NCI-H128 (cell line): ENCODE measurements around the gene EFCAB6.

Experiments used
- DNase-seq: peaks from one replicate; lab custom pipeline; 2025; ENCODE audit not compliant: unreplicated experiment; lab: John Stamatoyannopoulos, UW

EFCAB6 gene

DNA sequence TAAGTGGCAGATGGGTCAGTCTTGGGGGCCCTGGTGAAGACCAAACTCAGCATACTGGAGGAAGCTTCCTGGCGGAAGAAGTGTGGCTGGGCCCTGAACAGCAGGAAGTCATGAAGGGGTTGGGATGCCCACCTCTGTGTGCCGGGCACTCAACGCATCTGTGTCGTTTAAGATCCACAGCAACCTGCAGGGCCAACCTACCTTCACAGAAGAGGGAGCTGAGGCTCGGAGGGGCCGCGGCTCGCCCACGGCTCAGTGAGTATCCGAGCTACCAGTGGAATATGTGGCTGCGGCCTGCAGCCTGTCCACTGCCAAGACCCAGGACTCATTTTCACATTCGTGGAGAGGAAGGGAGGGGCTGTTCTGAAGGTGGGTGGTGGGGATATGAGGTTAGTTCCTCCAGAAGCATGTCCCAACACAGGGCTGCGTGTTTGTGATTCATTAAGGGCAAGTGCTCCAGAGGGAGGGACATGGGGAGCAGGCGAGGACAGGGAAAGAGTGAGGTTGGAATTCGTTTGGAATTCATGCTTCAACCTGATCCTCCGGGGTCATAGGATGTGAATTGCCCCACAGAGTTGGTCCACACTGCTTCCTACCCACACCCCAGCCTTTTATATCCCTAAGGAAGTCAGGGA, 300.7 kb downstream of the EFCAB6 start:
- no peak for DNase-seq

DNA sequence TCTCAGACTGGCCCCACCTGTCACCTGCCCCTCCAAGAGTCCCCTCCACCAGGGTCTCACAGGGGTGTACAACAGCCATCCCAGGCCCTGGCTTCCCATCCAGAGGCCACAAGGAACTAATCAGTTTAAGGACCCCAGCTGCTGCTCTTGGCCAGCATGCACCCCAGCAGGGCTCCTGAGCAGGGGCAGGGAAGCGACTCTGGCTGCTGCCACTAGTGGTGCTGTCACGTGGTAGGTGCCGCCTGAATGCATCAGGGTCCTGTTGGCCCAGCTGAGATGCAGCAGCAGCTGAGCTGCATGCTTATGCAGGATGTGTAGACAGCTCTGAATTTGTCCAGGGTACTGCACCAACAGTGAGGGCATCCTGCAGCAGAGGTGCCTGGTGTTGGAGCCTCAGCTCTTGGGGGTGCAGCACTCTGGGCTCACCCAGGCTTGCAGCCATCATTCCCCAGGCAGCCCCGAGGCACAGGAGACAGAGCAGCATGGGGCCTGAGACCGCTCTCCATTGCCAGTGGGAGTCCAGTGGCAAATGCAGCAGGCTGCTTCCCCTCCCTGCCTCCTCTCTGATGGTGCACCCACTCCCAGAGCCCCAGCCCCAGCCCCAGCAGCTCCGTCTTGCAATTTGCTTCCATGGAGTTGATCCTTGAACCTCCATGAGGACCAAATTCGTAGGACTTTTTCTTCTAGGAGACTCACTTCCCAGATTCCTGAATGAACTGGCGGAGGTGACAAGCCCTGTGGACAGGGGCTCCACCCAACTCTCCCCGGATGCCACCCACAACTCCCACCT, 301.6 kb downstream of the EFCAB6 start:
- DNase-seq, result no peak

DNA sequence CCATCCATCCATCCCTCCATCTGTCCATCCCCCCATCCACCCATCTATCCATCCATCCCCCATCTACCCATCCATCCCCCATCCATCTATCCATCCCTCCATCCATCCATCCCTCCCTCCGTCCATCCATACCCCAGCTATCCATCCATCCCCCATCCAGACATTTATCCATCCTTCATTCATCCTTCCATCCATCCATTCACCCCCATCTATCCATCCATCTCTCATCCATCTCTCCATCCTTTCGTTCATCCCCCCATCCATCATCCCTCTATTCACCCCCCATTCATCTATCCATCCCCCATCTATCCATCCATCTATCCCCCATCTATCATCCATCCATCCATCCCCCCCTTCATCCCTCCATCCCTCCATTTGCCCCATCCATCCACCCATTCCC, 302.8 kb downstream of the EFCAB6 start:
- DNase-seq, result no peak

DNA sequence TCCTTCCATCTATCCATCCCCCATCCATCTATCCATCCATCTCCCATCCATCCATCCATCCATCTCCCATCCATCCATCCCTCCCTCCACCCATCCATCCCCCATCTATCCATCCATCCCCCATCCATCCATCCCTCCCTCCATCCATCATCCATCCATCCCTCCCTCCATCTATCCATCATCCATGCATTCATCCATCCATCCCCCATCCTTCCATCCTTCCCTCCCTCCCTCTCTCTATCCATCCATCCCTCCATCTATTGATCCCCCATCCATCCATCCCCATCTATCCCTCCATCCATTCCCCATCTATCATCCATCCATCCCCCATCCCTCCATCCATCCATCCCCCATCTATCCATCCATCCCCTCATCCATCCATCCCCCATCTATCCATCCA, 303.6 kb downstream of the EFCAB6 start:
- DNase-seq, result no peak

DNA sequence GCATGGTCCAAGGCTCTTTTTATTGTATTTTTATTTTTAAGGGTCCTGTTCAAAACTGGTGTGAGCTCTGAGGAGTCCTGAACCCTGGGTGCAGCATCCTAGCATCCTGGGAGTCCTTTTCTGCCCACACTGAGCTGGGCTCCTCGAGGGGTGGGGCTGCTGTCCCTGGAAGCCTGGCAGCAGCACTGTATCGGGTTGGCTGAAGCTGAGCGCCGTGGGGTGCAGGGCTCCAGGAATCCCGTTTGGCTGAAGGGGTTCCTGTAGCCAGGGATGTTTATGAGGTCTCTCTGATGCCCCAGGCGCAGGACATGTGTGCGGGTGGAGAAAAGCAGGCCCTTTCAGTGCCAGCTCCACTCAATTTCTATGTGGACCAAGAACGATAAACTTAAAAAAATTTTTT, 304.9 kb downstream of the EFCAB6 start:
- DNase-seq, result no peak

DNA sequence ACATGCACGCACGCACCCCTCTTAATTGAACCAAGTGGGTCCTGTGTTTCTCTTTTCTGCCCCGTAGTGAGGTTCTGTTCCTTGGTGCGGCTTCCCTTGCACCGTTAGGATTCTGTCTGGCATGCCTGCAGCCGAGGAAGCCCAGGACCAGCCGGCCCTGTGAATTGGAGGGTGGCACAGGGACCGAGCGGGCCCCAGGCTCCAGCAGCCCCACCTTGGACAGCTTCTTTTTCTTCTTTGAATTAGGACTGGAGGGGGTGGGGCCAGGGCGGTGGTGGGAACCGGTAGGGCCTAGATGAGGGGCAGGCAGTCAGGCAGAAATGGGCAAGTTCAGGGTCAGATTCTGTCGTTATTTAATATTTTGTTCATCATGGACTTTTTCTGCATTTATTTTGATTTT, 305.6 kb downstream of the EFCAB6 start:
- no peak for DNase-seq

DNA sequence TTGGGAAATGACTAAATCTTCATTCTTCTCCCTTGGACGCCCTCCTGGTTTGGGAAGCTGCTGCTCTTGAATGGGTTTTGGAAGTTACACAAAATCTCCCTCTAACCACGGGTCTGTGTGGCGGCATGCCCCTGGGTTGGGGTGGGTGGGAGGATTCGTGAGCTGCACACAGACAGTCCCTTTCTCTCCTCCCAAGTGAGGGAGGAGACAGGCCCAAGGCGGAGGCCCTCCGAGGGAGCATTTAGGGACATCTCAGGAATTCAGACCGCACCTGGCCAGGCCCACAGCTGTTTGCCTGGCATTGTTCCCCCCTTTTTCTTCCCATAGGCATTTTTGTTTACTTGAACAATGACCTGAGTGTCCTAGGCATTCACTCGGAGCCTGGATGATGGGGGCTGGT, 306.2 kb downstream of the EFCAB6 start:
- no peak for DNase-seq

DNA sequence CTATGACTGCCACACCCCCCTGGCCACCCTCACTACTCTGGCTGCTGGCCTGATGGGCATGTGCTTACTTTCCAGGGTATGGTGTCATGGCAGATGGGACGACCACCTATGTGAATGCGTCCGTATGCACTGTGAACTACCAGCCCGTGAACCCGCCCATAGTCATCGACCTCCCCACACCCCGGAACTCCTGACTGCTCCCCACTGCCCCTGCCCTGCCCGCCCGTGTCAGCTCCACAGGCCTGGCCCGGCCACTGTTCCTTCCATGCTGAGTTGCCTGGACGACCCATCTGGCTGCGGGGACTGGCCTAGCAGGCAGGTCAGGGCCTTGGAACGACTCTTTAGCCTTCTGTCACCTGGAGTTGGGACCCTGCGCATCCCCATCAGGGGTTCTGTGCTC, 306.7 kb downstream of the EFCAB6 start:
- DNase-seq, result no peak

DNA sequence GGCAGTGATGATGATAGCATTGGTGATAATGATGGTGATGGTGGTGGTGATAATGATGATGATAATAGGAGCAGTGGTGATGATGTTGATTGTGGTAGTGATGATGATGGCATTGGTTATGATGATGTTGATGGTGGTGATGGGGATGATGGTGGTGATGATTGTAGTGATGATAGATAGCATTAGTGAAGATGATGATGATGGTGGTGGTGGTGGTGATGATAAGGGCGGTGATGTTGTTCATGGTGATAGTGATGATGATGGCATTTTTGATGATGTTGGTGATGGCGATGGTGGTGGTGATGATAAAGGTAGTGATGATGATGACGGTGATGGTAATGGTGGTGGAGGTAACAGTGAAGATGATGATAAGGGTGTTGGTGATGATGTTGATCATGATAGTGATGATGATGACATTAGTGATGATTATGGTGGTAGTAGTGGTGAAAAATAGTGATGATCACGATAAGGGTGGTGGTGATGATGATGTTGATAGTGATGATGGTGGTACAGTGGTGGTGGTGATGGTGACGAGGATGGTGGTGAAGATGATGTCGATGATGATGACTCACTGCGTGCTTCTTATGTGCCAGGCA, 307.3 kb downstream of the EFCAB6 start:
- DNase-seq, result no peak

DNA sequence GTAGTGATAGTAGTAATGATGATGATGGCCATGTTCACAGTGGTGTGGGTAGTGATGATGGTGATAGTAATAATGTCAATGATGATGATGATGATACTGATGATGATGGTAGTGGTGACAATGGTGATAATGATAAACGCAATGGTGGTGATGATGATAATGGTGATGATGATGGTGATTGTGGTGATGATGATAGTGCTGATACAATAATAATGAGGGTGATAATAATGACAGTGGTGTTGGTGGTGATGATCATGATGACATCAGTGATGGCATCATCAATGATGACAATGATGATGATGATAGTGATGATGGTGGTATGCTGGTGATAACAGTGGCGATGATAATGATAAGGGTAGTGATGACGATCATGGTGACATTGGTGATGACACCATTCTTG, 308.0 kb downstream of the EFCAB6 start:
- no peak for DNase-seq

DNA sequence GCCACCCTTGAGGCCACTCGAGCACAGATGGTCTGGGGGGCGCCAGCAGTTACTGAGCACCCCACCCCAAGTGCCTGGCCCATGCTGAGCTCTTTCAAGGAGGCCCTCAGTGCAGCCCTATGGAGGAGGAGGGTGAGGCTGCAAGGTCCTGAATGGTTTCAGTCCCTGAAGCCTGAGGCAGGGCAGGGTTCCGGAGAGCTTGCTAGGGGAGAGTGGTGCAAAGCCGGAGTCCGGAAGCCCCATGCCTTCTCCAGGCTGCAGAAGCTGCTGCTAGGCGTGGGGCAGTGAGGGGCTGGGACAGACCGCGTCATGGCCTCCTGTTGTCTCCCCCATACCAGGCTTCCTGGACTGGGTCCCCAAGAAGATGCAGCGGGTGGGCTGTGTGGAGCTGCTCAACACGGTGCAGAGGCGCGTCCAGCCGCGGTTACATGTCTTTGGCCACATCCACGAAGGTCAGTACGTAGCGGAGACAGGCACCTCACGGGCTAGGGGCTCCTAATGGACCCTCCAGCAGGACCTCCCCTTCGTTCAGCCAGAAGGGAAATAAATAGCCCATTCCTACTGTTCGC, 309.7 kb downstream of the EFCAB6 start:
- no peak for DNase-seq

DNA sequence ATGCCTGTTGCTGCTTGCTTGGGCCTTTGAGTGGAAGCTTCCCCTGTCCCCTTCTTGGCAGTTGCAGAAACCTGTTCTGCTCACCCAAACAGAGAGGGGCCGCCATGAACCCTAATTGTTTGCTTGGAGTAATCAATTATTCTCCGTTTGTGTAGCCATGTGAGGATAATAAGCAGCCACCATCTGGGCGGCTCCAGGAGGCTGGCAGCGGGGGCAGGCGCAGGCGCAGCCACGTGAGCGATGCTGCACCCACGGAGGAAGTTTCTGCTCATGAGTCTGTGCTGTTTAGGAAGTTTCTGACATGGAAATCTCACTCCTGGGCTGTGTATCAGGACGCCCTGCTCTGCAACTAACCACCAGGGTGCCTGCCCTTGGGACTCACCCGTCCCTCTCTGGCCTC, 310.2 kb downstream of the EFCAB6 start:
- DNase-seq, result no peak

DNA sequence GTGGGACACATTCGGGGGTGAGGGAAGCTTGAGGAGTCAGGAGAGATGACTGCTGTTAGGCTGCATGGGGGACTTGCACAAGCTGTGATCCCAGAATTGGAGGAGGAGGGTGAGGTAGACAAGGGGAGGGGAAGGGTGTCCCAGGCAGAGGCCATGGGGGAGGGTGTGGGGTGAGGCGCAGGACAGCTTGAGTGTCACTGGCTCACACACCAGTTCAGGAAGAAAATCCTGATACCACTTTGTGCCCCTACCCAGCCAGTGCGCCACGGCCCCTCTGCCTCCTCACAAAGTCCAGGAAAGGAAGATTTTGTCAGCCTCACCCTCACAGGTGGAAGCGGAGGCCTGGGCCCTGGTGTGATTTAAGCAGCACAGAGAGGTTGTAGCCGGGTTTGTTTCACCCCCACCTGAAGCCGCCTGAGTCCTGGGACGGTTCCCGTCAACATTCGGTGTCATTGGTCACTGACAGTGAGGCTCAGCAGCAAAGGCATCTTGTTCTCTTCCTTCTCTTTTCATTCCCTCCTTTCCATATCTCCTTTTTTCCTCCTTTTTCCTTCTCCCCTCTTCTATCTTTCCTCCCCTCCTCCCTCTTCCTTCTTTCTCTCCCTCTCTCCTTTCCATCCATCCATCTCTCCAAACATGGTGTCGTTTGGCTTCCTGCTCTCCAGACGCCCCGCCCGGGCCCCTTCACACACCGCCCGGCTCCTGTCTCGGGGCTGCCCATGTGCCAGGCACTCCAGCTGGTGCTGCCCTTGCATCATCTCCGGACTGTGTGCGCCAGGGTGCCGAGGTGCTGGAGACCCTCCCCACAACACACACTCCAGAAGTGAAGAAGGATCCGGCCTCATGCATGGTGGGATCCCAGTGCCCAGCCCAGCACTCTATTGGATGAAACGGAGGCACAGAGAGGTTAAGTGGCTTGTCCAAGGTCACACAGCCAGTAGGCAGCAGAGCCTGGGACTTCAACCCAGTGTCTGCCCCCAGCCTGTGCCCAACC, 311.0 kb downstream of the EFCAB6 start:
- no peak for DNase-seq

DNA sequence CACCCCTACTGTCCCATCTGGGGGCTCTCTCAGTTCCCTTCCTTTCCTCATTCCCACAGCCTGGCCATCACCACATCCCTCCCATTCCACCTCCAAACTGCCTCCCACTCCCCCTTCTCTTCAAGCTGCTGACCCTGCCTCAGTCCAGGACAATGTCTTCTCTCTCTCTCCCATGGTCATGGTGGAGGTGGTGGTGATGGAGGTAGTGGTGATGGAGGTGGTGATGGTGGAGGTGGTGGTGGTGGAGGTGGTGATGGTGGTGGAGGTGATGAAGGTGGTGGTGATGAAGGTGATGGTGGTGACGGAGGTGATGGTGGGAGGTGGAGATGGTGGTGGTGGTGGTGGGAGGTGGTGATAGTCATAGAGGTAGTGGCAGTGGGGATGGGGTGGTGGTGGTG, 313.2 kb downstream of the EFCAB6 start:
- no peak for DNase-seq

DNA sequence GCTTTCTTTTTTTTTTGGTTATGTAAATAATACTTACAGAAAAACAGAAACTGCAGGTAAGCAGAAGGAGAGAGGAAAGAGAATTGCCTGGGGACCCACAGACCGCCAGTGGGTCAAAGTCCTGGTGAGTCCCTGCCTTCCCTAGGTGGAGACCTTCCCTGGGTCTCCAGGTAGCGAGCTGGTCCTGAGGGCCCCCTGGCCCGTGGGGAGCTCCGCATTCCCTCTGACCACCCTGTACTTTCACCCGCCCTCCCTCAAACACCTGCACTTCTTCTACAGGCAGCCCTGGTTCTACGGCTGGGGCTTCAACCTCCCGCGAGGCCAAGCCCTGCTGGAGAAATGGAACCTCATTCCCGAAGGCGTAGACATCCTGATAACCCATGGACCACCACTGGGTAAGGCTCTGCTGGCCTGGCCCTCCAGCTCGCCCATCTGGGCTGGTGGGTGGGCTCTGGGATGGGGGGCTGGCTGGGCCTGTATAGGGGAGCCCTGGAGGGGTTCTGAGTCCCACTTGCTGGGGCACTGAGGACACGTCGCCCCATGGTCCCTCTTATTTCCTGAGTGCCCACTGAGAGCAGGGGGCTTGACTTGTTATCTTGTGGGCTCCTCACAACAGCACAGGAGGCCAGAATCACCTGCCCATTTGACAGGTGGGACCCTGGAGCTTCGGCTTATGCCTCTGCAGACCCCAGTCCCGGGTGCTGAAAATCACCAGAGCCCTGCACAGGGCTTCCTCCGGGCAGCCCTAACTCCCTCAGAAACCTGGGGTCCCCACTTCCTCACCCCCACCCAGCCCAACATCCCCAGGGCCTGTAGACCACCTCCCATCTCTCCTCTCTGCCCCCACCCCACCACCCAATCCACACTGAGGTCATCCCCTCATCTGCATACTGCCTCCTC, 313.9 kb downstream of the EFCAB6 start:
- DNase-seq, result no peak

DNA sequence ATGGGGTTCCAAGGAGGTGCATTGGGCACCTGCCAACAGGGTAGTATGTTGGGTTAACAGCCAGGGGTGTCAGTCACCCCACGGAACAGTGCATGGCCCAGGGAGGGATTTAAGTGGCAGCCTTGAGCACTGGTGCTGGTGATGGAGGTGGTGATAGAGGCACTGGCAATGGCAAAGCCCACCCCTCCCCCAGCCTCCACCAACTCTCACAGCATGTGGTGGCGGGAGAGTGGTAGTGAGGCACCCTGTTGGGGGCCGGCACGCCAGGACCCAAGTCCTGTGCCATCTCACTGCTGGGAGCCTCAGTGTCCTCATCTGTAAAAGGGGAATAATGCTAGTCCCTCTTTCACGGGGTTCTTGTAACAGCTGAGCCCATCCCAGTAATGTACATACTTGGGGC, 318.8 kb downstream of the EFCAB6 start:
- DNase-seq, result no peak

DNA sequence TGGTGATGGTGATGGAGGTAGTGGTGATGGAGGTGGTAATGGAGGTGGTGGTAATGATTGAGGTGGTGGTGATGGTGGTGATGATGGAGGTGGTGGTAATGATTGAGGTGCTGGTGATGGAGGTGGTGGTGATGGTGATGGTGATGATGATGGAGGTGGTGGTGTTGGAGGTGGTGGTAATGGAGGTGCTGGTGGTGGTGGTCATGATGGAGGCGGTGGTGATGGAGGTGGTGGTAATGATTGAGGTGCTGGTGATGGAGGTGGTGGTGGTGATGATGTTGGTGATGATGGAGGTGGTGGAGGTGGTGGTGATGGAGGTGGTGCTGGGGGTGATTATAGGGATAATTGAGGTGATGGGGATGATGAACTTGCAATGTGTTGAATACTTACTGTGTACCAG, 320.4 kb downstream of the EFCAB6 start:
- no peak for DNase-seq

DNA sequence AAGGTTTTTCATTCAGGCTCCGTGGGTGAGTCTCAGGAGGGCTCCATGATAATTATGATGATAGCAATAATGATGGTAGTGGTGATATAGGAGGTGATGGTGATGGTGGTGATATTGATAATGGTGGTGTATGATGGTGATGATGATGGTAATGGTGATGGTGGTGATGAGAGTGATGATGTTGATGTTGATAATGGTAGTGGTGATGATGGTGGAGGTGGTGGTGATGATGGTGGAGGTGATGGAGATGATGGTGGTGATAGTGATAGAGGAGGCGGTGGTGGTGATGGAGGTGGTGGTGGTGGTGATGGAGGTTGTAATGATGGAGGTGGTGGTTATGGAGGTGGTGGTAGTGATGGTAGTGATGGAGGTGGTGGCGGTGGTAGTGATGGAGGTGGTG, 320.9 kb downstream of the EFCAB6 start:
- DNase-seq, result no peak

DNA sequence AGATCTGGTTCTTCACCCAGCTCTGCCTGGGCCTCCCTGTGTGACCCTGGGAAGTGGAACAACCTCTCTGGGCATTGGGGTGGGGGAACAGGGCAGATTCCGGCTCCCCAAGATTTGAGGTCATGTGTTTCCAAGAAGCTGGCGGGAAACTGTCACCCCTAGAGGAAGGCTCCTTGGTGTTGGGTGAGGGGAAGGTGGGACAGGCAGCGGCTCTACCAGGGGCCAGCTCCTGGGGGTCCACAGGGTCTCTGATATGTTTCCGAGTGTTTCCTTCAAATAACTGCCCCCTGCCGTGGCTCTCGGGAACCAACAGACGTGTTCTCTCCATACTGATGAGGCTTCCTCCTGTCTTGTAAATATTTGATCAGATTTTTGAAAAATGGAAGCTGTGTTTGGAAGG, 321.8 kb downstream of the EFCAB6 start:
- DNase-seq, result no peak

DNA sequence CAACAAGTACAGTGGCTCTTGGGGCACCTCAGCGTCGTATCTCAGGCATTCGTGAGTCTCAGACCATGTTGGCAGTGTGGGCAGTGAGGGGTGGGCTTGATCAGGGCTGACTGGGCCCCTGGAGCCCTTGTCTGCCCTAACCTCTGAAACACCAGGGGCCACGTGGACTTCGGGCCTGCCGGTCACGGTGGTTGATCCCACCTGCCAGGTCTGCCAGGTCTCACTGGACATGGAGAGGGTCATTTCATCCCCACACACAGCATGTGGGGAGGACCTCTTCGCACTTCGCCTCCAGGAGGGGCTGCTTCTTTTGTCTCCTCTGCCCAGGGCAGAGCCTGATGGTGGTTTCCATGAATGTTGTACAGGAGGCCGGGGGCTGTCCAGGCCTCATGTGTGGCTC, 323.2 kb downstream of the EFCAB6 start:
- no peak for DNase-seq
